Measurements from ENCODE around the gene SPAG9. TPM values are rescaled to one million over a fixed set of nuclear protein-coding genes. Genes with fewer than 3 reads are reported as not detected.
"Not testable (repeated sequence)": the region's sequence is repeated elsewhere in the genome, so short reads cannot be mapped to it uniquely, and the experiment has no call there.

Gene SPAG9
- polyA plus RNA-seq, 1 donor from 2014 or later = 201 TPM

DNA sequence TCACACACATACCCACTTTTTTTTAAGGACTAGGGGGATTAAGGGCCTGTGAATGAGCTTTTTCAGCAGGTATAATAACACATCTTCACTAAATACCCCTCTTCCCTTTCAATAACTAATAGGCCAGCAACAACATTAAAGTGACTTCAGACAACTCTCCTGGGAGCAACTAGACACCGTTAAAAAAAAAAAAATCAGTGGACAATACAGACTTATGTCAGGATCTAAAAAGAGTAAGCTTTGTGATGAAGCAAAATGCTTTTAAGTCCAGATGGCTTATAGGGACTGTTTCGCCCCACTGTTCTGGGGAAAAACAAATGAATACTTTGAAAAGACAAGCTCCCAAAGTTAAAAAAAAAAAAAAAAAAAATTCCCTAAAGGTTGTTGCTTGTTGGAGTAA, 29.0 kb downstream of the SPAG9 start:
- H3F3A ChIP-seq (ENCODE audit: insufficient read depth, low read length, poor library complexity, severe bottlenecking) = no peaks in the 10 kb centered on the region
- no peaks in the 10 kb centered on the region for H3K36me3 ChIP-seq (ENCODE audit: insufficient read depth, low read length)
- no peak overlapping the region for H3K4me2 ChIP-seq (ENCODE audit: low read length)
- H3K79me2 ChIP-seq (replicated peaks; ENCODE audit: insufficient read depth, low read length) = peaks cover 3% of the 10 kb centered on the region
- no peaks in the 10 kb centered on the region for H3K9me3 ChIP-seq (ENCODE audit: low read length)
- no peaks in the 10 kb centered on the region for H3K9me2 ChIP-seq (ENCODE audit: insufficient read depth, low read length)
- H3K27me3 ChIP-seq (ENCODE audit: insufficient read depth, low read depth, low read length) = no peaks in the 10 kb centered on the region
- H2AFZ ChIP-seq (ENCODE audit: low read depth, low read length) = no peak overlapping the region
- TF ChIP-seq EP300 (conservative IDR thresholded peaks at IDR 0.05; ENCODE audit: poor library complexity, severe bottlenecking) (no peak), SMC3 (conservative IDR thresholded peaks at IDR 0.05; ENCODE audit: poor library complexity) (no peak), CTCF (IDR thresholded peaks at IDR 0.05; ENCODE audit: poor library complexity, severe bottlenecking) (no peak), TAF1 (IDR thresholded peaks at IDR 0.05; ENCODE audit: low read depth) (no peak), POLR2AphosphoS5 (IDR thresholded peaks at IDR 0.05) (no peak), EZH2 (IDR thresholded peaks at IDR 0.05; ENCODE audit: borderline replicate concordance, insufficient read depth, low read length, poor library complexity, severe bottlenecking) (no peak), RAD21 (conservative IDR thresholded peaks at IDR 0.05) (no peak), MXI1 (conservative IDR thresholded peaks at IDR 0.05; ENCODE audit: poor library complexity, severe bottlenecking) (no peak), REST (IDR thresholded peaks at IDR 0.05; ENCODE audit: borderline replicate concordance) (no peak)
- H4K20me1 ChIP-seq (ENCODE audit: insufficient read depth) = no peaks in the 10 kb centered on the region
- H3K4me3 ChIP-seq (ENCODE audit: low read length) = no peak overlapping the region
- H3K27ac ChIP-seq (ENCODE audit: low read length) = no peak overlapping the region
- no peak overlapping the region for H3K9ac ChIP-seq (ENCODE audit: low read length)

GRCh38 chr17:51088868-51089267, 31.8 kb downstream of the SPAG9 start:
- H3K79me2 ChIP-seq (replicated peaks; ENCODE audit: insufficient read depth, low read length); H3K27me3 ChIP-seq (ENCODE audit: insufficient read depth, low read depth, low read length); H2AFZ ChIP-seq (ENCODE audit: low read depth, low read length); H3K4me3 ChIP-seq (ENCODE audit: low read length); H3K4me2 ChIP-seq (ENCODE audit: low read length); H3K27ac ChIP-seq (ENCODE audit: low read length); H3K9ac ChIP-seq (ENCODE audit: low read length); H3F3A ChIP-seq (ENCODE audit: insufficient read depth, low read length, poor library complexity, severe bottlenecking); H3K9me3 ChIP-seq (ENCODE audit: low read length); H3K36me3 ChIP-seq (ENCODE audit: insufficient read depth, low read length); H3K9me2 ChIP-seq (ENCODE audit: insufficient read depth, low read length); H4K20me1 ChIP-seq (ENCODE audit: insufficient read depth): not testable (repeated sequence)

DNA sequence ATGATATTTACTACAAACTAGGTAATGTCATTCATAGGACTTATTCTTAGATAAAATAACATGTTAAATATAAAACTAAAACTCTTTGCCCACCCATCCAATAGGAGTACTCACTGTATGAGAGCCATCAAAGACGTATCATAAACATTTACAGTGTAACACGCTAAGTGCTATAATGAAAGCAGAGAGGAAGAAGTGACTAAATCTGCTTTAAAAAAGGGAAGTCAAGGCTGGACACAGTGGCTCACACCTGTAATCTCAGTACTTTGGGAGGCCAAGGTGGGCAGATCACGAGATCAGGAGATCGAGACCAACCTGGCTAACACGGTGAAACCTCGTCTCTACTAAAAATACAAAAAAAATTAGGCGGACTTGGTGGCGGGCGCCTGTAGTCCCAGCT, 32.4 kb downstream of the SPAG9 start:
- Histone ChIP-seq H2AFZ (ENCODE audit: low read depth, low read length) (no peak overlapping the region), H3F3A (ENCODE audit: insufficient read depth, low read length, poor library complexity, severe bottlenecking) (no peaks in the 10 kb centered on the region), H3K9ac (ENCODE audit: low read length) (no peak overlapping the region), H3K36me3 (ENCODE audit: insufficient read depth, low read length) (no peaks in the 10 kb centered on the region), H4K20me1 (ENCODE audit: insufficient read depth) (no peaks in the 10 kb centered on the region), H3K4me3 (ENCODE audit: low read length) (no peak overlapping the region), H3K79me2 (replicated peaks; ENCODE audit: insufficient read depth, low read length) (peaks cover 5% of the 10 kb centered on the region), H3K27me3 (ENCODE audit: insufficient read depth, low read depth, low read length) (no peaks in the 10 kb centered on the region), H3K9me2 (ENCODE audit: insufficient read depth, low read length) (no peaks in the 10 kb centered on the region), H3K4me2 (ENCODE audit: low read length) (no peak overlapping the region), H3K9me3 (ENCODE audit: low read length) (no peaks in the 10 kb centered on the region), H3K27ac (ENCODE audit: low read length) (no peak overlapping the region)
- TF ChIP-seq RAD21 (conservative IDR thresholded peaks at IDR 0.05) (no peak), REST (IDR thresholded peaks at IDR 0.05; ENCODE audit: borderline replicate concordance) (no peak), SMC3 (conservative IDR thresholded peaks at IDR 0.05; ENCODE audit: poor library complexity) (no peak), TAF1 (IDR thresholded peaks at IDR 0.05; ENCODE audit: low read depth) (no peak), EP300 (conservative IDR thresholded peaks at IDR 0.05; ENCODE audit: poor library complexity, severe bottlenecking) (no peak), EZH2 (IDR thresholded peaks at IDR 0.05; ENCODE audit: borderline replicate concordance, insufficient read depth, low read length, poor library complexity, severe bottlenecking) (no peak)

All from neural cell (in vitro differentiated cells).